HL-60 (cell line): Measurements from ENCODE around the gene SIPA1L3.

ENCODE experiments used
- DNase-seq, 2 experiments: peaks; one replicate each; pipeline ENCODE4 v3.0.0-alpha.2; 2010 to 2020; ENCODE audit warnings: low read depth in 1 of 2, low spot score in 1 of 2
- H3K27ac ChIP-seq: fragments of 250-450 bp; sonication (Bioruptor Pico); replicated peaks from 2 replicates; pipeline ENCODE4 v1.5.1; 2020; ENCODE audit warnings: mild to moderate bottlenecking, moderate library complexity
- H3K27me3 ChIP-seq: fragments of 250-450 bp; sonication (Bioruptor Pico); 2 replicates; pipeline ENCODE4 v1.5.1; 2021; ENCODE audit warnings: mild to moderate bottlenecking, moderate library complexity; ENCODE audit not compliant: insufficient read depth, poor library complexity, severe bottlenecking
- H3K4me3 ChIP-seq: replicated peaks from 2 replicates; pipeline ENCODE4 v1.5.1; 2011; ENCODE audit warnings: mild to moderate bottlenecking, control low read depth, low read length; ENCODE audit not compliant: insufficient read depth
- GABPA ChIP-seq: IDR thresholded peaks from 2 replicates; pipeline ENCODE4 v1.6.1; 2012; ENCODE audit warnings: low read depth
- POLR2AphosphoS5 ChIP-seq: IDR thresholded peaks from 2 replicates; pipeline ENCODE4 v1.6.1; 2012; ENCODE audit warnings: low read depth
- REST ChIP-seq: IDR thresholded peaks from 2 replicates; pipeline ENCODE4 v1.6.1; 2012; ENCODE audit warnings: low read depth; ENCODE audit not compliant: insufficient replicate concordance
- SPI1 ChIP-seq: IDR thresholded peaks from 2 replicates; pipeline ENCODE4 v1.6.1; 2012; ENCODE audit warnings: low read depth, mild to moderate bottlenecking, borderline replicate concordance
- TF ChIP-seq, protein P1 (sequence below): IDR thresholded peaks from one replicate; pipeline ENCODE4 v1.5.1; 2011; ENCODE audit warnings: low read length, control low read depth, inconsistent platforms; ENCODE audit not compliant: insufficient read depth

SIPA1L3 gene

GRCh38 chr19:37983153-37983552, 76.1 kb downstream of the SIPA1L3 start:
- DNase-seq, result no peak
- Histone ChIP-seq H3K4me3 (no peak overlapping the region), H3K27me3 (no peaks in the 10 kb centered on the region), H3K27ac (no peak overlapping the region)
- TF ChIP-seq REST, result no peak
- TF ChIP-seq SPI1, result no peak
- TF ChIP-seq GABPA, result no peak
- no peak for TF ChIP-seq POLR2AphosphoS5
- TF ChIP-seq, protein P1, sequence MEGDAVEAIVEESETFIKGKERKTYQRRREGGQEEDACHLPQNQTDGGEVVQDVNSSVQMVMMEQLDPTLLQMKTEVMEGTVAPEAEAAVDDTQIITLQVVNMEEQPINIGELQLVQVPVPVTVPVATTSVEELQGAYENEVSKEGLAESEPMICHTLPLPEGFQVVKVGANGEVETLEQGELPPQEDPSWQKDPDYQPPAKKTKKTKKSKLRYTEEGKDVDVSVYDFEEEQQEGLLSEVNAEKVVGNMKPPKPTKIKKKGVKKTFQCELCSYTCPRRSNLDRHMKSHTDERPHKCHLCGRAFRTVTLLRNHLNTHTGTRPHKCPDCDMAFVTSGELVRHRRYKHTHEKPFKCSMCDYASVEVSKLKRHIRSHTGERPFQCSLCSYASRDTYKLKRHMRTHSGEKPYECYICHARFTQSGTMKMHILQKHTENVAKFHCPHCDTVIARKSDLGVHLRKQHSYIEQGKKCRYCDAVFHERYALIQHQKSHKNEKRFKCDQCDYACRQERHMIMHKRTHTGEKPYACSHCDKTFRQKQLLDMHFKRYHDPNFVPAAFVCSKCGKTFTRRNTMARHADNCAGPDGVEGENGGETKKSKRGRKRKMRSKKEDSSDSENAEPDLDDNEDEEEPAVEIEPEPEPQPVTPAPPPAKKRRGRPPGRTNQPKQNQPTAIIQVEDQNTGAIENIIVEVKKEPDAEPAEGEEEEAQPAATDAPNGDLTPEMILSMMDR, result no peak

DNA sequence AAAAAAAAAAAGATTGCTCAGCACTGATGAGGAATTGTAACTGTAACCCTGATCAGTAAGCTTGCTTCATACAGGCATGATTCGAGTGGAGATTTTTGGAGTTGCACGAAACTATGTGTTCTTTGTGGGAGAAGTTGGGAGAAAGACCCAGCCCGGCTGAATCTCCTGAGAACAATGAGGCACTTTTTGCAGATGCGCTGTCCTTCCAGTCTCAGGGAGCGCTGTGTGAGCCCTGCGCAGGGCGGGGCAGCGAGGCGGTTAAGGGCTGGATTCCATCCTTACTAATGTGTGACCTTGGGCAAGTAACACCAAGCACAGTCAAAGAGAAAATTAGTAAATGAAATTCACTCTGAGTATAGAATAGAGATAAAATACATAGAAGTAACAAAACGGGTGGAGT, 76.9 kb downstream of the SIPA1L3 start:
- no peaks in the 10 kb centered on the region for H3K27me3 ChIP-seq
- no peak overlapping the region for H3K4me3 ChIP-seq
- no peak overlapping the region for H3K27ac ChIP-seq
- no peak for DNase-seq
- no peak for TF ChIP-seq GABPA
- TF ChIP-seq, protein P1, result no peak

- Histone ChIP-seq H3K27ac (peak overlapping the region; percentile 57), H3K4me3 (no peak overlapping the region), H3K27me3 (no peaks in the 10 kb centered on the region)
- TF ChIP-seq SPI1 (peak; percentile 49; the same call in 1 of the 2 replicates), REST (no peak), POLR2AphosphoS5 (no peak), GABPA (no peak)
- TF ChIP-seq, protein P1, result no peak
- peak in 1 of 2 experiments; percentile 45 for DNase-seq
Measured at GRCh38 chr19:37986048-37986750, 79.2 kb downstream of the SIPA1L3 start.
